HepG2 (cell line): Measurements from ENCODE around the gene ABCB10.

Source experiments
- CEBPZ ChIP-seq: IDR thresholded peaks from 2 replicates; pipeline ENCODE4 v1.6.1; 2012; ENCODE audit warnings: low read length, improper control_type of control experiment
- CTCF ChIP-seq: sonication (generic); formaldehyde crosslinking; IDR thresholded peaks from 2 replicates; pipeline ENCODE4 v1.5.0; 2020; ENCODE audit warnings: mild to moderate bottlenecking, missing genetic modification reagents, moderate library complexity
- EP300 ChIP-seq, 3 experiments: sonication (generic) in 1 of 3; formaldehyde crosslinking in 1 of 3; IDR thresholded peaks; 2 replicates each; pipeline versions ENCODE4 v1.5.1 to v1.6.1; 2011 to 2020; ENCODE audit warnings: low read depth in 2 of 3, low read length in 2 of 3, borderline replicate concordance in 1 of 3, improper control_type of control experiment in 1 of 3, mild to moderate bottlenecking in 1 of 3, missing genetic modification reagents in 1 of 3, moderate library complexity in 1 of 3
- GRHL1 ChIP-seq: sonication (generic); formaldehyde crosslinking; conservative IDR thresholded peaks from 2 replicates; pipeline ENCODE4 v1.8.0; 2022; ENCODE audit warnings: missing genetic modification reagents
- JUND ChIP-seq: sonication (generic); formaldehyde crosslinking; IDR thresholded peaks from 2 replicates; pipeline ENCODE4 v1.8.0; 2022; ENCODE audit warnings: mild to moderate bottlenecking, missing genetic modification reagents
- RFX5 ChIP-seq: IDR thresholded peaks from 2 replicates; pipeline ENCODE4 v1.6.1; 2011; ENCODE audit warnings: low read depth, low read length, improper control_type of control experiment
- XRCC5 ChIP-seq: fragments of 200-400 bp; formaldehyde crosslinking; optimal IDR thresholded peaks from 2 replicates; pipeline ENCODE3; 2017; ENCODE audit warnings: mild to moderate bottlenecking, low read length
- ZBTB43 ChIP-seq: sonication (generic); formaldehyde crosslinking; conservative IDR thresholded peaks from 2 replicates; pipeline ENCODE4 v1.4.0; 2020; ENCODE audit warnings: missing genetic modification reagents

GRCh38 chr1:229552732-229553131, 5.8 kb downstream of the ABCB10 start:
- TF ChIP-seq CTCF (CRISPR knock-in tag) (no peak), JUND (CRISPR knock-in tag) (no peak), RFX5 (no peak), CEBPZ (no peak), XRCC5 (no peak), GRHL1 (no peak), ZBTB43 (CRISPR knock-in tag) (no peak), EP300 (IDR thresholded peaks at IDR 0.05; ENCODE audit: low read depth in 2 of 2, low read length in 2 of 2) (no peak), EP300 (CRISPR knock-in tag; IDR thresholded peaks at IDR 0.05; ENCODE audit: borderline replicate concordance) (no peak)
